Cortex of kidney (tissue), 1 donor: ENCODE data around the gene SLC27A2.
"Not testable (repeated sequence)": the region's sequence is repeated elsewhere in the genome, so short reads cannot be mapped to it uniquely, and the experiment has no call there.

Experiments used
- DNase-seq: peaks from one replicate; lab custom pipeline; 2025; lab: John Stamatoyannopoulos, UW

Gene SLC27A2

GRCh38 chr15:50181969-50182218, at the start of gene SLC27A2:
Gene SLC27A2, plus strand, starts transcription at chr15:50182196. Its CDS starts 232 bp downstream, at chr15:50182428.
- DNase-seq: peak; percentile 7

GRCh38 chr15:50132251-50132984, 49.6 kb upstream of the SLC27A2 start:
- not testable (repeated sequence) for DNase-seq

- no peak for DNase-seq
Observed at GRCh38 chr15:50134524-50135024, 47.4 kb upstream of the SLC27A2 start.

DNA sequence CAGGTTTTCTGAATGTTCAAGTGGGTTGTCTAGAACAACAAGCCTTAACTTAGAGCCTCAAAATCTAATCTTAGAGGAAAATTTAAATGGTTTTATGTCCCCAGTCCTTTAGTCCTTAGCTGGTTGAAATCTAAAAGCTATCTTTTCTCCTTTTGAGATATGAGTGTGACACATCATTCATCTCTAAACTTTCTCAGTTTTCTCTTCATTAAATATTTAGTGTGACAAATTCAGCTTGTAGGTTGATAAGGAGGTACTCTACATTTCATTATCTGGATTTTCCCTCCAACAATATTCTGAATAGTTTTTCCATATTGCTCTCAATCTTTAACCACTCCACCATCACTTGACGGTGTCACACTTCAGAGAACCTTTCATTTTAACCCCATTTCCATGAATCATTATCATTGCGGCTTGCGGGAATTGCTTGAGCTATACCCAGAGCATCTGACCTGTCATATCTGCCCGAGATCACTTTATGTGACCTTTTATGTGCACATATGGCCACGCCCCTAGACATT, 46.9 kb upstream of the SLC27A2 start:
- no peak for DNase-seq

- DNase-seq: no peak
Observed at GRCh38 chr15:50137330-50137761, 44.6 kb upstream of the SLC27A2 start.

GRCh38 chr15:50137893-50138292, 44.1 kb upstream of the SLC27A2 start:
- no peak for DNase-seq

DNA sequence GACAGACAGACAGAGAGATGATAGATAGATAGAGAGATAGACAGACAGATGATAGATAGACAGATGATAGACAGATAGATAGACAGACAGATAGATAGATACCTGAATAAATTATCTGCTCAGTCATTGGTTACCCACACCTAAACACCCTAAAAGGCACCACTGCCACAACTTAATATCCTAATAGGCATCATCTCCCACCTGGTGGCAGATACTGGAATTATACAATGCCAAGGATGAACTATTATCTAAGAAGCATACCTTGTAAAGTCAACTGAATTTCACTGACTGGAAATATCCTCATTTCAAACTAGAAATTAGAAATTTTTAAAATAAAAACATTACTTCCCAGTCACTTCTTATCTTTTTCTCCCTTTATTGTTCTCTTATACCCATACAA, 43.6 kb upstream of the SLC27A2 start:
- DNase-seq: no peak

DNA sequence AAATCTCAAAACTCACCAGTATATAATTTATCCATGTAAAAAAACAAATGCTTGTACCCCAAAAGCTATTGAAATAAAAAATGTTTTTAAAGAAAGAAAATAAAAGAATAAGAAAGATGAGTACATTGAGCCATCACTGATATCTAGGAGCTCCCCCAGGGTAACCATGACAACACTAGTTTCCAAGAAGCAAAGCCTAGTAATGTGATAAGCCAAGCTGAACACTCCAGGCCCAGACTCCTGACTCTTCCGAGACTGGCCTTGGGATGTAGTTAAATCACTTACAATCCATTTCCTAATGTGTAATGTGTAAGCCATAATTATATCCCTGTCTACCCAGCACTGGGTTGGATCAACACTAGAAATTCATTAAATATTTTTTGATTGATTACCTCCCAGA, 41.9 kb upstream of the SLC27A2 start:
- no peak for DNase-seq

DNA sequence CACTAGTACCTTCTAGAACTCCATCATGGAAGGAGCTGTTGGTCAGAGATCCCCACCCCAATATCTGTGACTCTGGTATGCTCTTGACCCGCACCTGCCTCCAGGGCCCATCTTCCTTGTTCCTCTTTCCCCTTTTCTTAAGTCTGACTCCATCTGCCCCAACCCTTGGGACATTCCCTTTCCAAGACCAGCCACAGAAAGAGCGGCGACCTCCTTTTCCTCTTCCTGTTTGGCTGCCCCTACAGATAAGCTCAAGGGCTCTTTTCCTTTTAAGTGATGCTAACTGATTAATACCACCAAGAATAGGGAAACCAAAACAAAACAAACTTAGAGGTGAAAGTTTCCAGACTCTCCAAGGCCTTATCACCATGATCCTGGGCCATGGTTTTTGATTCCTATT, 41.0 kb upstream of the SLC27A2 start:
- DNase-seq: no peak

DNA sequence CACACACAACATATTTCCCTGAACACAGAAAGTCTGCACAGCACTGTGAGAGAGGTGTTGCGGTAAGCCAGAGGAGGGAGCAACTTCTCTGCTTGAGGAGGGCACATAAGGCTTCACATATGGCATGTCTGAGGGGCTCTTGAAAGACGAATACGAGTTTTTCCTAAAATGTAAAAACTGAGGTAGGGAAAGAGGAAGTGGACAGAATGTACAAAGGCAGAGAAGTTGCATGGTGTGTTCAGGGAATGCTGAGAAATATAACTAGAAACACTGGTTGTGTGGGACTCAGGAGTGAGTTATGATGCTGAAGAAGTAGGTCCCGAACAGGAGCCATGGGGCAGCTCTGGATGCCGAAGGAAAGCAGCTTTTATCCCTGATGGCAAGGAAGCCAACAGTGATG, 40.1 kb upstream of the SLC27A2 start:
- no peak for DNase-seq

DNA sequence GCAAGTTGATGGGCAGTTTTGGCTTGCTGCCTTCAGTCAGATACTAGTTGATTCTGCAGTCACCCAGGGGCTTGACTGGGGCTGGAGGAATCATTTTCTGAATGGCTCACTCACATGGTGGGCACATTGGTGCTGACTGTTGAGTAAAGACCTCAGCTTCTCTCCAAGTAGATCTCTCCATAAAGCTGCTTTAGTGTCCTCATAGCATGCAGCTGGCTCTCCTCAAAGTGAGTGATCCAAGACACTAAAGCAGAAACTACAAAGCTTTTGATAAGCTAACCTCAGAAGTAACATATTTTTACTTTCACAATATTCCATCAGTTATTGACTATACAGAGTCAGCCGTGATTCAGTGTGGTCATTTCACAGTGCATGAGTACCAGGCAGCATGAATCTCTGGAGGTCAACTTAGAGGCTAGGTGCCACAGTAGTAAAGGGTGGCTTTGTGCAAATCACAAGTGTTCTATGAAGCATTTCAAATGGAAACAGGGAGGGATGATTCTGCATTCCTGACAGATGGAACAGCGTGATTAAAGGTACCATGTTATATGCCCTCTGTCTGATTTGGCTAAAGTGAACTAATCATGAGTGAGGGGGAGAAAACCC, 38.6 kb upstream of the SLC27A2 start:
- DNase-seq: no peak

DNA sequence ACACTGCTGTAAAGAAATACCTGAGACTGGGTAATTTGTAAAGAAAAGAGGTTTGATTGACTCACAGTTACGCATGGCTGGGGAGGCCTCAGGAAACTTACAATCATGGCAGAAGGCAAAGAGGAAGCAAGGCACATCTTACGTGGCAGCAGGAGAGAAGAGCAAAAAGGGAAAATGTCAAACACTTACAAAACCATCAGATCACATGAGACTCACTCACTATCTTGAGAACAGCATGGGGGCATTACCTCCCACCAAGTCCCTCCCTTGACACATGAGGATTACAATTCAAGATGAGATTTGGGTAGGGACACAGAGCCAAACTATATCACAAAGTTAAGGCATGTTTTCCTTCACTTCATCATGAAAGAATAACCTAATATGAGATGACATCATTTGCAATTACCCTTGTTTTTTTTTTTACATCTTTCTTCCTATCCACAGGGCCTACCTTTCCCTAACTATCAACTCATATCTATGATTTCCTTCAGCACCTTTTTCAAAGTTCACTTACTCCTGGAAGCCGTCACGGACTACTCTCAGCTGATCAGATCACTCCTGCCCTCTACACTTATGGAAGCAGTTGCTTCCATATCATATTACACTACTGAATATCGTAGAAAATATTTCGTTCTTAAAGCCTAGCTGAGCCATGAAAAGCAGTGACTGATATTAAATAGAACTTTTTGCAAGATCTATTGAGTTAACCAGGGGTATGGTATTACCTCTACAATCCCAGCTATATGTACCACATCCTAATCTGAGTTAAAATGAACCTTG, 37.5 kb upstream of the SLC27A2 start:
- DNase-seq: no peak

DNA sequence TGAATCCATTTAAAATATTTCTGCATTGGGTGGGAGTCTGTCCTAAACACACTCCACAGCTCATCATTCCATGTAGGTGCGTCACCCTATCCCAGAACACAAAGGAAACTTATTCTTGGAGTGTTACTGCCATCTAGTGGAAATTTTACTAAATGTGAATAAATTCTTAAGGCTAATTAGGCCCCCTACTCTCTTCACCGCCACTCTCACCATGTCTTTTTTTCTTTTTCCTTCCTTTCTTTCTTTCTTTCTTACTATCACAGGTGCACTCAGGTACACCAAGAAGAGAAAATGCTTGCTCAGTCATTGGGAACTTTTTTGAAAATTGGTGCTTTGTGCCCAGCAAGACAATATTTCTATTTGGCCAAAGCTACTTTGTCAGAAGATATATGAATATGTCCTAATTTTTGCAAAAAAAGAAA, 36.5 kb upstream of the SLC27A2 start:
- no peak for DNase-seq

- DNase-seq: no peak
Observed at GRCh38 chr15:50146632-50147031, 35.4 kb upstream of the SLC27A2 start.

- DNase-seq: no peak
Observed at GRCh38 chr15:50148362-50148963, 33.5 kb upstream of the SLC27A2 start.

GRCh38 chr15:50149090-50149489, 32.9 kb upstream of the SLC27A2 start:
- DNase-seq: no peak

- no peak for DNase-seq
Observed at GRCh38 chr15:50150349-50150748, 31.6 kb upstream of the SLC27A2 start.

DNA sequence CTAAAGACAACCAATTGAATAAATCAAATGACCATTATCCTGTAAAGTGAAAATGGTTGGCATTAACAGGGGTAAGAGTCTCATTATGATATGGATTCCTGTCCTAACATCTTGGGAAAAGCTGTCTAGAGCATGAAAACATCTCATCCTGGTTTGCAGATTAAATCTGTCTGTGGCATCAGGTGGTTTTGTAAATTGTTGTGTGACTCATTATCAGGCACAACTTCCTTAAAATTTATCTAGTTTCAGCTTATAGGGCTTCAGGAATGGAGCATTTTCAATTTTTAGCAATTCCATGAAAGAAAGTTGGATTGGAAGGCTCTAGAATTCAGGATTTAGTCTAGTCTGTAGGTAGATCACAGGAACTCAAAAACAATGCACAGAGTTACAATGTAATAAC, 31.1 kb upstream of the SLC27A2 start:
- DNase-seq: no peak

- DNase-seq: no peak
Observed at GRCh38 chr15:50151476-50151875, 30.5 kb upstream of the SLC27A2 start.

- DNase-seq: not testable (repeated sequence)
Observed at GRCh38 chr15:50158236-50158635, 23.8 kb upstream of the SLC27A2 start.

GRCh38 chr15:50162969-50163718, 18.9 kb upstream of the SLC27A2 start:
- DNase-seq: no peak
